ENCODE data around the gene SMARCC1.
"Not testable (repeated sequence)": the region's sequence is repeated elsewhere in the genome, so short reads cannot be mapped to it uniquely, and the experiment has no call there.

Gene SMARCC1

GRCh38 chr3:47766186-47766585 is 15.5 kb downstream of the SMARCC1 start:
- no peak for DNase-seq

GRCh38 chr3:47762233-47762632 is 19.5 kb downstream of the SMARCC1 start:
- DNase-seq, result no peak

- DNase-seq, result no peak
Observed at GRCh38 chr3:47761046-47761445, 20.6 kb downstream of the SMARCC1 start.

DNA sequence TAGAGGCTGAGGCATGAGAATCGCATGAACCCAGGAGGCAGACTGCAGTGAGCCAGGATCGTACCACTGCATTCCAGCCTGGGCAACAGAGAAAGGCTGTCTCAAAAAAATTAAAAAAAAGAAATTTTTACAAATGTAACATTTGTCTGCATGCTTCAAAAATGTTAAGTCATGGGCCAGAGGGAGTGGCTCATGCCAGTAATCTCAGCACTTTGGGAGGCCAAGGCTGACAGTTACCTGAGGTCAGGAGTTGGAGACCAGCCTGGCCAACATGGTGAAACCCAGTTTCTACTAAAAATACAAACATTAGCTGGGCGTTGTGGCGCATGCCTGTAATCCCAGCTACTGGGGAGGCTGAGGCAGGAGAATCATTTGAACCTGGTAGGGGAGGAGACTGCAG is 21.5 kb downstream of the SMARCC1 start:
- DNase-seq, result not testable (repeated sequence)

DNA sequence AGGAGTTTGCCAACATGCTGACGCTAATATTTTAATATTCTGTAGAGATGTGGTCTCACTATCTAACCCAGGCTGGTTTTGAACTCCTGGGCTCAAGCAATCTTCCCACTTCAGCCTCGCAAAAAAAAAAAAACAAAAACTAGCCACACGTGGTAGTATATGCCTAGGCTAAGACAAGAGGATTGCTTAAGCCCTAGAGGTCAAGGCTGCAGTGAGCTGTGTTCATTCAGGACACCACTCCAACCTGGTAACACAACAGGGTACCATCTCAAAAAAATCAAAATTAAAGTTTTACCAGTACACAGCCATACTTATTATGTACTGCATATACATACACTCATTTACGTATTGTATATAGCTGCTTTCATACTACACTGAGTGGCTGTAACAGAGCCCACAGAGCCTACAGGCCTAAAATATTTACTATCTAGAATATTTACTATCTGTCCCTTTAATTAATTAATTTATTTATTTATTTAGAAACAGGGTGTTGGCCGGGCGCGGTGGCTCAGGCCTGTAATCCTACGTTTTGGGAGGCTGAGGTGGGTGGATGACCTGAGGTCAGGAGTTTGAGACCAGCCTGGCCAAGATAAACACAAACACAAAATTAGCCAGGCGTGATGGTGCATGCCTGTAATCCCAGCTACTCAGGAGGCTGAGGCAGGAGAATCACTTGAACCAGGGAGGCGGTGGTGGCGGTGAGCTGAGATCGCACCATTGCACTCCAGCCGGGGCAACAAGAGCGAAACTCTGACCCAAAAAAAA is 23.2 kb downstream of the SMARCC1 start:
- no peak for DNase-seq

- no peak for DNase-seq
Observed at GRCh38 chr3:47752716-47753115, 29.0 kb downstream of the SMARCC1 start.

DNA sequence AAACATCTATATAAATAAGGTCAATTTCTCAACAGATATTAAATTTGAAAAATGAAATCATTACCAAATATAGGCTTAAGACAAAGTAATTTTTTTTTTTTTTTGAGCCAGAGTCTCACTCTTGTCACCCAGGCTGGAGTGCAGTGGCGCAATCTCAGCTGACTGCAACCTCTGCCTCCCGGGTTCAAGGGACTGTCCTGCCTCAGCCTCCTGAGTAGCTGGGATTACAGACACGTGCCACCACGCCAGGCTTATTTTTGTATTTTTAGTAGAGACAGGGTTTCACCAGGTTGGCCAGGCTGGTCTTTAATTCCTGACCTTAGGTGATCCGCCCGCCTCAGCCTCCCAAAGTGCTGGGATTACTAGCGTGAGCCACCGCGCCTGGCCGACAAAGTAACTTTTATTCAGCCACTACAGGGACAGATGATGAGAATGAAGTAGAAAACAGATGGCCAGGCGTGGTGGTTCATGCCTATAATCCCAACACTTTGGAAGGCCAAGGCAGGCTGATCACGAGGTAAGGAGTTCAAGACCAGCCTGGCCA is 30.8 kb downstream of the SMARCC1 start:
- not testable (repeated sequence) for DNase-seq

- no peak for DNase-seq
Observed at GRCh38 chr3:47747558-47747957, 34.1 kb downstream of the SMARCC1 start.

DNA sequence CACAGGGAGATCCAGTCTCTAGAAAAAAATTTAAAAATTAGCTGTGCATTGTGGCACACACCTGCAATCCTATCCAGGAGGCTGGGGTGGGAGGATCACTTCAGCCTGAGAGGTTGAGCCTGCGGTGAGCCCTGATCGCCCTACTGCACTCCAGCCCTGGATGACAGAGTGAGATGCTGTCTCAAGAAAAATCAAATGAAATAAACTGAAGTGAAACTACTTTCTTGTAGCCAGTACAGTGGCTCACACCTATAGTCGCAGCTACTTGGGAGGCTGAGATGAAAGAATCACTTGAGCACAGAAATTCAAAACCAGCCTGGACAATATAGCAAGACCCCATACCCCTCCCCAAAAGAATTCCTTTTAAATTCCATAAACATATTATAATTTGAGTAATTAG is 35.4 kb downstream of the SMARCC1 start:
- no peak for DNase-seq

GRCh38 chr3:47743855-47744254 is 37.8 kb downstream of the SMARCC1 start:
- no peak for DNase-seq

GRCh38 chr3:47743352-47743751 is 38.3 kb downstream of the SMARCC1 start:
- not testable (repeated sequence) for DNase-seq

GRCh38 chr3:47741925-47742324 is 39.8 kb downstream of the SMARCC1 start:
- DNase-seq, result no peak

GRCh38 chr3:47732143-47732542 is 49.5 kb downstream of the SMARCC1 start:
- DNase-seq, result no peak

GRCh38 chr3:47731061-47731460 is 50.6 kb downstream of the SMARCC1 start:
- no peak for DNase-seq

GRCh38 chr3:47722859-47723258 is 58.8 kb downstream of the SMARCC1 start:
- DNase-seq, result no peak

DNA sequence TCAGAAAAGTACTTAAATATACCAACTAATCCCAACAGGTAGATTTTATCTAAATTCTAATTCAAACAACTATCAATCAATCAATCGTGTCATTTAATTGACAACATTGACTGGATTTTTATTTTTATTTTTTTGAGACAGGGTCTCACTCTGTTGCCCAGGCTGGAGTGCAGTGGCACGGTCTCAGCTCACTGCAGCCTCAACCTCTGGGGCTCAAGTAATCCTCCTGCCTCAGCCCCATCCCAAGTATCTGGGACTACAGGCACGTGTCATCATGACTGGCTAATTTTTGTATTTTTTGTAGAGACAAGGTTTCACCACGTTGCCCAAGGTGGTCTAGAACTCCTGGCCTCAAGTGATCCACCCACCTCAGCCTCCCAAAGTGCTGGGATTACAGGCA is 64.2 kb downstream of the SMARCC1 start:
- DNase-seq, result not testable (repeated sequence)

GRCh38 chr3:47716656-47717055 is 65.0 kb downstream of the SMARCC1 start:
- no peak for DNase-seq

DNA sequence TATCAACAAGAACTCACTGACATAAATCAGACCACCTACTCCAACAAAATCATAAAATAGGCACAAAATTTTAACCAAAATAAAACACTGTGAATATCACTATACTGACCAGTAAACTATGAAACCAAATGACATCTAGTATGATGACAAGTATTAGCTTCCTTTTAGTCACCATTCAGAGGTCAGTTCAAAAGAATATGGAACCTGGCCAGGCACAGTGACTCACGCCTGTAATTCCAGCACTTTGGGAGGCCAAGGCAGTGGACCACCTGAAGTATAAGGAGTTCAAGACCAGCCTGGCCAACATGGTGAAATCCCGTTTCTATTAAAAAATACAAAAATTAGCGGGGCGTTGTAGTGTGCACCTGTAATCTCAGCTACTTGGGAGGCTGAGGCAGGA is 65.8 kb downstream of the SMARCC1 start:
- DNase-seq, result no peak

GRCh38 chr3:47714606-47715005 is 67.1 kb downstream of the SMARCC1 start:
- no peak for DNase-seq

DNA sequence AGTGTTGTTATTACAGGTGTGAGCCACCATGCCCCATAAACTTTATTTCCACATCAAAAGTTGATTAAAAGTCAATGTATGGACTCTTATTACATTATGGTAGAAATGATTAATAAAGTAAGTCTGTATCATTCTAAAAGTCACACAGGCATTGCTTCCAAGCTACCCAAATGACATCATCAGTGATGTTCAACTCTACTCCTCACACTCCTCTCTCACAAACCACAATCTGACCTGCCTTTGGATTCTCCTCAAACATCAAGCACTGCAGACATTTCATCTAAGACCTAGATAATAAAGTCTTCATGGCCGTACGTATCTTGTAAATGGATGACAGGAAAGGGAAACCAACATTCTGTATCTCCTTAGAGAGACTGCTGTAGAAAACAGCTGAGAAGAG is 68.0 kb downstream of the SMARCC1 start:
- no peak for DNase-seq

DNA sequence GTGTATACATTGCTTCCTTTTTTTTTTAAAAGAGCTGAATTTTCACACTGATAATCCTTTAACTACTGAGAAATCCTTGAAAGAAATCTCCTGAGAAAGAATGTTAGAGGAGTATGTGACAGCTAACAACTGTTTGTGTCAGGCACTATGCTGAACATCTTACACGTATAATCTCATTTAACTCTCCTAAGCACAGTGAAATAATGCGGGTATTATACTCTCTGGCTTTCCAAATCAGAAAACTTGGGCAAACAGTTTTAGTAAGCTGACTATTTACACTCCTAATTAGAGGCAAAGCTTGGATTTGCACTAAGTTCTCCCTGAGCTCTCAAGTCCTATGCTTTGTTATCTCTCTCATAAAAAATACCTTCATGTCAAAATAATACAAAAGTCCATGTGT is 69.3 kb downstream of the SMARCC1 start:
- DNase-seq, result no peak

GRCh38 chr3:47711596-47711995 is 70.1 kb downstream of the SMARCC1 start:
- DNase-seq, result no peak

GRCh38 chr3:47705391-47705790 is 76.3 kb downstream of the SMARCC1 start:
- DNase-seq, result no peak

DNA sequence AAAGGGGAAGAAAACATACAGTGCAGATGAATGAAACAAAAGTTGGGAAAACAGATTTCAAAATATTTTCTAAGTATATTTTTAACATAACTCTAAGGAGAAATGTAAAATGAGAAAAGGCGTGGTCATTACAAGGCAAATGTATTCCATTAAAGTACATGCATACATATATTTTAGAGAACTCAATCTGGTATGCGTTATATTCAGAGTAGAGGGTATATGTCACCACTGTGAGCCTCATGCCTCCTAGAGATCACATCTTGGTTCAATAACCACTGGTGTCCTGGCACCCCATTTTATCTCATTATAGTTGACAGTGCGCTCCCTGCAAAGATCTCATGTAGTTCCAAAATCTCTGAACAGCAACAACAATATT is 77.5 kb downstream of the SMARCC1 start:
- DNase-seq, result no peak

DNA sequence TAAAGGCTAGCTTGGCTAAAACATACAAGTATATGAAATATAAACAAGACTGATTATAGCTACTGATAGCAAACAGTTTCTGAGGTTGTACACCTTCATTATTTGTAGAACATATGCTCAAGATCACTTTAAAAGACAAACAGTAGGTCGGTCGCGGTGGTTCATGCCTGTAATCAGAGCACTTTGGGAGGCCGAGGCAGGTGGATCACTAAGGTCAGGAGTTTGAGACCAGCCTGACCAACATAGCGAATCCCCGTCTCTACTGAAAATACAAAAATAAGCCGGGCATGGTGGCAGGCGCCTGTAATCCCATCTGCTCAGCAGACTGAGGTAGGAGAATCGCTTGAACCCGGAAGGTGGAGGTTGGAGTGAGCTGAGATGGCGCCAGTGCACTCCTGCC is 80.3 kb downstream of the SMARCC1 start:
- no peak for DNase-seq

Measured in activated CD4-positive, alpha-beta T cell treated with anti-CD3 and anti-CD28 coated beads, Interleukin-2, Interleukin-6, amounts not matched to agents 100 ng/mL and 50 ng/mL, durations not matched to agents 16 hours and 8 hours (primary cell).